Measurements from ENCODE around the gene FLAD1. TPM values are rescaled to one million over a fixed set of nuclear protein-coding genes. Genes with fewer than 3 reads are reported as not detected.

The FLAD1 gene
- total and polyA plus RNA-seq, 2 of the 4 experiments (the other 2 are of a cell fraction), result 26.3 to 37.3 TPM

GRCh38 chr1:155007251-155007828, 24.2 kb downstream of the FLAD1 start (continued):
- TF ChIP-seq MAZ (IDR thresholded peaks at IDR 0.05; ENCODE audit: borderline replicate concordance, low read depth, low read length) (no peak), ELK1 (IDR thresholded peaks at IDR 0.05; ENCODE audit: borderline replicate concordance, low read depth, low read length) (no peak), RCOR1 (IDR thresholded peaks at IDR 0.05; ENCODE audit: insufficient replicate concordance, low read length) (no peak)
